ENCODE results near the gene SPATA33. TPM values are rescaled to one million over a fixed set of nuclear protein-coding genes. Genes with fewer than 3 reads are reported as not detected.

SPATA33 gene
- total RNA-seq, 4 donors from 2014 or later: 6.0 to 8.9 (median 7.5) TPM

DNA sequence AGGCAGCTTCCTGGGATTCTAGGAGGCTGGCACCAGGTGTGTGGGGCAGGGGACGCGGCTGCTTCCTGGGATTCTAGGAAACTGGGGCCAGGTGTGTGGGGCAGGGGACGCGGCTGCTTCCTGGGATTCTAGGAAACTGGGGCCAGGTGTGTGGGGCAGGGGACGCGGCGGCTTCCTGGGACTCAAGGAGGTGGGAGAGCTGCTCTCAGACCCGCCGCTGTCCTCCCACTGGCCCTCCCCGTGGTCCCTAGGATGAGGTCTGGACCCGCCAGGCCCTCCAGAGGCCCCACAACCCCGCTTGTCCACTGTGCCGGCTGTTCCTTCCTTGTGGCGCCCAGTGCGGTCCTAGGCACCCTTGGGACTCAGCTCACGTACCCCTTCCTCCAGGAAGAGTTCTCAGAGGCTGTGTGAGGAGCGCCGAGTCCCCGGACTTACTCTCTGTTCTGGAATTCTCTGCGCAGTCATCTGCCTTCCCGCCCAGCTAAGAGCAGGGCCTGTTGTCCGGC lies 43.6 kb upstream of the SPATA33 start:
- 94 to 95% methylated on average over 10 to 20 of the region's 22 CpGs for WGBS, 2 donors
- H3K27me3 ChIP-seq: no peaks in the 10 kb centered on the region
- intact Hi-C loops (cut with DNase I): no loop called here
- H3K4me3 ChIP-seq (replicated peaks in 1 of 3): no peak overlapping the region
- no peaks in the 10 kb centered on the region for H3K9me3 ChIP-seq
- H3K36me3 ChIP-seq: no peaks in the 10 kb centered on the region
- peaks cover 0 to 4% of the 10 kb centered on the region in 2 donors for H3K4me1 ChIP-seq
- no peak overlapping the region for H3K27ac ChIP-seq
- no peak for DNase-seq
- TF ChIP-seq, protein P1, sequence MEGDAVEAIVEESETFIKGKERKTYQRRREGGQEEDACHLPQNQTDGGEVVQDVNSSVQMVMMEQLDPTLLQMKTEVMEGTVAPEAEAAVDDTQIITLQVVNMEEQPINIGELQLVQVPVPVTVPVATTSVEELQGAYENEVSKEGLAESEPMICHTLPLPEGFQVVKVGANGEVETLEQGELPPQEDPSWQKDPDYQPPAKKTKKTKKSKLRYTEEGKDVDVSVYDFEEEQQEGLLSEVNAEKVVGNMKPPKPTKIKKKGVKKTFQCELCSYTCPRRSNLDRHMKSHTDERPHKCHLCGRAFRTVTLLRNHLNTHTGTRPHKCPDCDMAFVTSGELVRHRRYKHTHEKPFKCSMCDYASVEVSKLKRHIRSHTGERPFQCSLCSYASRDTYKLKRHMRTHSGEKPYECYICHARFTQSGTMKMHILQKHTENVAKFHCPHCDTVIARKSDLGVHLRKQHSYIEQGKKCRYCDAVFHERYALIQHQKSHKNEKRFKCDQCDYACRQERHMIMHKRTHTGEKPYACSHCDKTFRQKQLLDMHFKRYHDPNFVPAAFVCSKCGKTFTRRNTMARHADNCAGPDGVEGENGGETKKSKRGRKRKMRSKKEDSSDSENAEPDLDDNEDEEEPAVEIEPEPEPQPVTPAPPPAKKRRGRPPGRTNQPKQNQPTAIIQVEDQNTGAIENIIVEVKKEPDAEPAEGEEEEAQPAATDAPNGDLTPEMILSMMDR (IDR thresholded peaks at IDR 0.05): no peak

DNA sequence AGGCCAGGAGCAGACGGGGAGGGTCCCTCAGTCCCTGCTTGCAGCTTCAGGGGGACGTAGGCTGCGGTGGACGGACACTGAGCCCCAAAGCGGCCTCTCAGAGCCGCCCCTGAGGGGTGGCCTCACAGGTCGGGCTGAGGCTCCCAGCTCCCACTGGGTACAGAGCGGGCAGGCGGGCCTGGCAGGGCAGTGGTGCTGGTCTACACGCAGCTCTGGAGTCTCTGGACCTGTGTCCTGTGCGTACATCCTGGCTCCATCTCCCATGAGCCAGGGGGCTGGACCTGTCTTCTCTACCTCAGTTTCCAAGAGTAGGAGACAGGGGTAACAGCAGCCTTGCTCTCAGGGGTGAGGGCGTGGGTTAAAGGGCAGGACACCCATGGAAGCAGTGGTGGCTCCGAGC lies 42.5 kb upstream of the SPATA33 start:
- no peak for DNase-seq
- Histone ChIP-seq H3K9me3 (no peaks in the 10 kb centered on the region), H3K27ac (no peak overlapping the region), H3K36me3 (no peaks in the 10 kb centered on the region), H3K4me1 (peaks cover 0 to 4% of the 10 kb centered on the region in 2 donors), H3K4me3 (replicated peaks in 1 of 3) (no peak overlapping the region), H3K27me3 (no peaks in the 10 kb centered on the region)
- TF ChIP-seq, protein P1 (IDR thresholded peaks at IDR 0.05): no peak
- TF ChIP-seq POLR2A (IDR thresholded peaks at IDR 0.05): no peak
- WGBS, 2 donors: 86 to 95% methylated on average over 4 to 8 of the region's 13 CpGs
- intact Hi-C loops (cut with DNase I): no loop called here

DNA sequence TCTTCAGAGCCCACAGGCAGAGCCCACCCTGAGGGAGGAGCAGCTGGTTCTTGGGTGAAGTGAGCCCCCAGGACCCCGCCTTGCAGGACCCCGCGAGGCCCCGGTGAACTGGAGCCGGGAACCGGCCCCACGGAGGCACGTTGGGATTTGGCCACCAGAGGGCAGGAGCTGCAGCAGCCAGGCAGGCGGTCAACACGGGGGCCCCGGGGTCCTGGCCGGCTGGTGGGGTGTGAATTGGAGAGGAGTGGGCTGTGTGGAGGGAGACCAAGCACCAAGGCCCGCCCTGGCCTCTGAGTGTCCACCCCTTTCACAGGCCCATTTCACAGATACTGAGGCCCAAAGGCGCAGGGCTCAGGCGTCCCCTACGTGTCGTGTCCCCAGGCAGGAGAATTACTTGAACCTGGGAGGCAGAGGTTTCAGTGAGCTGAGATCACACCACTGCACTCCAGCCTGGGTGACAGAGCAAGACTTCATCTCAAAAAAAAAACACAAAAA lies 42.0 kb upstream of the SPATA33 start:
- no peak overlapping the region for H3K4me3 ChIP-seq (replicated peaks in 1 of 3)
- WGBS, 2 donors: 48 to 66% methylated on average over 7 to 12 of the region's 17 CpGs
- TF ChIP-seq, protein P1 (IDR thresholded peaks at IDR 0.05): peak in 4 of 6 experiments; percentile 25 to 39 (median 33)
- no peak for TF ChIP-seq POLR2A (IDR thresholded peaks at IDR 0.05)
- intact Hi-C loops (cut with DNase I): no loop called here
- H3K36me3 ChIP-seq: no peaks in the 10 kb centered on the region
- peaks cover 0 to 4% of the 10 kb centered on the region in 2 donors for H3K4me1 ChIP-seq
- H3K27me3 ChIP-seq: no peaks in the 10 kb centered on the region
- DNase-seq: no peak
- H3K9me3 ChIP-seq: no peaks in the 10 kb centered on the region
- no peak overlapping the region for H3K27ac ChIP-seq

DNA sequence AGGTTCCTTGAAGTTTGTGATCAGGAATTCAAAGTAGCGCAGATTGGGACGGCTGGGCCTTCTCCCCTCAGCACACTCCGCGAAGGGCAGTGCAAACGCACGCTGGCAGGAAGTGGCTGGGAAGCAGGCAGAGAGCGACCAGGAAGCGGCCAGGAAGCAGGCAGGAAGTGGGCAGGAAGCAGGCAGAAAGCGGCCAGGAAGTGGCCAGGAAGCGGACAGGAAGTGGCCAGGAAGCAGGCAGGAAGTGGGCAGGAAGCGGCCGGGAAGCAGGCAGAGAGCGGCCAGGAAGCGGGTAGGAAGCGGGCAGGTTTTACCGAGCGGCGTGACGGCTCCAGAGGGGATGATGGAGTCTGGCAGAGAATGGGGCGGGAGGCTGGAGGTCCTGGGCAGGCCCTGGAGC lies 41.0 kb upstream of the SPATA33 start:
- TF ChIP-seq, protein P1 (IDR thresholded peaks at IDR 0.05): no peak
- no peak for TF ChIP-seq POLR2A (IDR thresholded peaks at IDR 0.05)
- intact Hi-C loops (cut with DNase I): no loop called here
- Histone ChIP-seq H3K27ac (no peak overlapping the region), H3K4me1 (peaks cover 0 to 4% of the 10 kb centered on the region in 2 donors), H3K4me3 (replicated peaks in 1 of 3) (no peak overlapping the region), H3K27me3 (no peaks in the 10 kb centered on the region), H3K9me3 (no peaks in the 10 kb centered on the region), H3K36me3 (no peaks in the 10 kb centered on the region)
- WGBS, 2 donors: 77 to 79% methylated on average over 20 of the region's 20 CpGs
- DNase-seq: no peak

DNA sequence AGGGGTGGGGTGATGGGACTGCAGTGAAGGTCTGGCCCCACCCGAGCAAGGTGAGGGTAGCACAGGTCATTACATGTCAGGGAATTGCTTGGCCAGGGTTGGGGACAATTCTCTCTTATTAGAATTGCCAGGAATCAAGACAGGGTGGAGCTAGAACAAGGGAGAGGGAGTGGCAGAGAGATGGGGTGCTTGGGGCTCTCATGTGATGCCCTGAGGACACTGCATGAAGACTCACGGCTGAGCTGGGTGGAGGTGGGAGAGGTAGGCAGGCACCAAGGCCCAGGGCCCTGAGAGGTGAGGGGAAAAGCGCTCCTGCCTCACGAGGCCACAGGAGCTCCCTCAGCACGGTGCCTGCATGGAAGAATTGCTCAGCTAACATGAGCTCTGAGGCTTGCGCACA lies 40.6 kb upstream of the SPATA33 start:
- DNase-seq: no peak
- no peak for TF ChIP-seq POLR2A (IDR thresholded peaks at IDR 0.05)
- TF ChIP-seq, protein P1 (IDR thresholded peaks at IDR 0.05): no peak
- 64 to 71% methylated on average over 6 of the region's 6 CpGs for WGBS, 2 donors
- Histone ChIP-seq H3K9me3 (no peaks in the 10 kb centered on the region), H3K27ac (no peak overlapping the region), H3K36me3 (no peaks in the 10 kb centered on the region), H3K4me1 (peaks cover 0 to 4% of the 10 kb centered on the region in 2 donors), H3K27me3 (no peaks in the 10 kb centered on the region), H3K4me3 (replicated peaks in 1 of 3) (no peak overlapping the region)
- intact Hi-C loops (cut with DNase I): no loop called here
